T-helper 17 cell (primary cell): ENCODE results near the gene DUOX1. TPM values are rescaled to one million over a fixed set of nuclear protein-coding genes. Genes with fewer than 3 reads are reported as not detected.
"Not testable (repeated sequence)": the region's sequence is repeated elsewhere in the genome, so short reads cannot be mapped to it uniquely, and the experiment has no call there.

Experiments
- ATAC-seq: fragments of 150-1000 bp; cut with Tn5 transposase; 2 replicates; pipeline ENCODE4 v1.10.0; 2021; ENCODE audit warnings: mild to moderate bottlenecking, moderate library complexity
- DNase-seq, 3 donors: peaks; one replicate each; pipeline versions ENCODE4 v3.0.0 to v3.0.0-alpha.2; 2020 to 2021
- H3K9me3 ChIP-seq: one replicate; pipeline ENCODE4 v1.7.0; 2013; ENCODE audit warnings: low read length, mild to moderate bottlenecking; ENCODE audit not compliant: control insufficient read depth, poor library complexity, severe bottlenecking
- H3K27ac Mint-ChIP-seq: one replicate; pipeline ENCODE4 v1.8.0; 2022; ENCODE audit warnings: mild to moderate bottlenecking, moderate library complexity, mixed read lengths
- H3K27me3 Mint-ChIP-seq: one replicate; pipeline ENCODE4 v1.8.0; 2022; ENCODE audit warnings: mixed read lengths
- H3K36me3 Mint-ChIP-seq: one replicate; pipeline ENCODE4 v1.8.0; 2022; ENCODE audit warnings: low read depth, mixed read lengths
- H3K4me1 Mint-ChIP-seq: one replicate; pipeline ENCODE4 v1.8.0; 2022; ENCODE audit warnings: mild to moderate bottlenecking, mixed read lengths
- H3K4me3 Mint-ChIP-seq: one replicate; pipeline ENCODE4 v1.8.0; 2022; ENCODE audit warnings: mild to moderate bottlenecking, moderate library complexity, mixed read lengths
- total RNA-seq, 4 donors: library from RNA in 2 of 4; stranded (reverse) in 2 of 4; gene quantifications; one replicate each; pipeline ENCODE4 v1.2.3 and lab custom pipeline; 2022 to 2026

Gene DUOX1
- total RNA-seq, 2 donors from 2014 or later, result 0.42 TPM; not detected in 1

GRCh38 chr15:45134682-45135604 lies 5.1 kb downstream of the DUOX1 start:
- H3K9me3 ChIP-seq, result no peaks in the 10 kb centered on the region
- Mint-ChIP-seq H3K27me3 (peaks cover 64% of the 10 kb centered on the region), H3K4me3 (peak overlapping the region; percentile 73), H3K36me3 (peaks cover 5% of the 10 kb centered on the region), H3K27ac (no peak overlapping the region), H3K4me1 (peaks cover 7% of the 10 kb centered on the region)
- ATAC-seq, result peak; percentile 71
- no peak for DNase-seq

- H3K4me3 Mint-ChIP-seq, H3K27ac Mint-ChIP-seq, ATAC-seq, H3K9me3 ChIP-seq, H3K4me1 Mint-ChIP-seq, H3K36me3 Mint-ChIP-seq, DNase-seq: not testable (repeated sequence)
- peaks cover 57% of the 10 kb centered on the region for H3K27me3 Mint-ChIP-seq
Observed at GRCh38 chr15:45135705-45136377, 6.0 kb downstream of the DUOX1 start.

GRCh38 chr15:45136378-45136764 lies 6.6 kb downstream of the DUOX1 start:
- H3K9me3 ChIP-seq, result no peaks in the 10 kb centered on the region
- H3K27ac Mint-ChIP-seq, result no peak overlapping the region
- peak overlapping the region; percentile 39 for H3K4me3 Mint-ChIP-seq
- peaks cover 3% of the 10 kb centered on the region for H3K36me3 Mint-ChIP-seq
- DNase-seq, result no peak
- H3K4me1 Mint-ChIP-seq, result peaks cover 7% of the 10 kb centered on the region
- ATAC-seq, result no peak
- H3K27me3 Mint-ChIP-seq, result peaks cover 52% of the 10 kb centered on the region

- H3K27me3 Mint-ChIP-seq, result peaks cover 43% of the 10 kb centered on the region
- H3K27ac Mint-ChIP-seq, result no peak overlapping the region
- H3K9me3 ChIP-seq, result no peaks in the 10 kb centered on the region
- DNase-seq (no peak), ATAC-seq (no peak)
- peaks cover 5% of the 10 kb centered on the region for H3K4me1 Mint-ChIP-seq
- peaks cover 3% of the 10 kb centered on the region for H3K36me3 Mint-ChIP-seq
- H3K4me3 Mint-ChIP-seq, result no peak overlapping the region
Observed at GRCh38 chr15:45137703-45138102, 7.9 kb downstream of the DUOX1 start.

GRCh38 chr15:45138814-45139765 lies 9.3 kb downstream of the DUOX1 start:
- Mint-ChIP-seq H3K36me3 (no peaks in the 10 kb centered on the region), H3K27ac (no peak overlapping the region), H3K27me3 (peaks cover 29% of the 10 kb centered on the region), H3K4me3 (no peak overlapping the region), H3K4me1 (peaks cover 5% of the 10 kb centered on the region)
- no peaks in the 10 kb centered on the region for H3K9me3 ChIP-seq
- ATAC-seq (no peak), DNase-seq (no peak)

- DNase-seq (no peak), ATAC-seq (no peak)
- no peak overlapping the region for H3K4me3 Mint-ChIP-seq
- H3K36me3 Mint-ChIP-seq, result no peaks in the 10 kb centered on the region
- H3K27me3 Mint-ChIP-seq, result peaks cover 25% of the 10 kb centered on the region
- no peak overlapping the region for H3K27ac Mint-ChIP-seq
- peaks cover 3% of the 10 kb centered on the region for H3K4me1 Mint-ChIP-seq
- no peaks in the 10 kb centered on the region for H3K9me3 ChIP-seq
Observed at GRCh38 chr15:45139770-45140169, 10.0 kb downstream of the DUOX1 start.

GRCh38 chr15:45140557-45141250 lies 10.9 kb downstream of the DUOX1 start:
- Mint-ChIP-seq H3K27ac (no peak overlapping the region), H3K4me3 (no peak overlapping the region), H3K36me3 (no peaks in the 10 kb centered on the region), H3K27me3 (peaks cover 25% of the 10 kb centered on the region), H3K4me1 (peaks cover 3% of the 10 kb centered on the region)
- ATAC-seq, result no peak
- DNase-seq, result no peak
- no peaks in the 10 kb centered on the region for H3K9me3 ChIP-seq

- no peaks in the 10 kb centered on the region for H3K9me3 ChIP-seq
- H3K27me3 Mint-ChIP-seq, result peaks cover 21% of the 10 kb centered on the region
- H3K4me3 Mint-ChIP-seq, result no peak overlapping the region
- no peaks in the 10 kb centered on the region for H3K36me3 Mint-ChIP-seq
- DNase-seq, result no peak
- no peak for ATAC-seq
- no peak overlapping the region for H3K27ac Mint-ChIP-seq
- H3K4me1 Mint-ChIP-seq, result peaks cover 5% of the 10 kb centered on the region
Observed at GRCh38 chr15:45141386-45141785, 11.6 kb downstream of the DUOX1 start.

- Mint-ChIP-seq H3K36me3 (no peaks in the 10 kb centered on the region), H3K27me3 (peaks cover 14% of the 10 kb centered on the region), H3K27ac (no peak overlapping the region), H3K4me3 (no peak overlapping the region), H3K4me1 (peaks cover 3% of the 10 kb centered on the region)
- no peak for ATAC-seq
- H3K9me3 ChIP-seq, result no peaks in the 10 kb centered on the region
- no peak for DNase-seq
Observed at GRCh38 chr15:45143056-45143455, 13.3 kb downstream of the DUOX1 start.

- Mint-ChIP-seq H3K36me3 (no peaks in the 10 kb centered on the region), H3K27ac (no peak overlapping the region), H3K27me3 (peaks cover 9% of the 10 kb centered on the region), H3K4me3 (no peak overlapping the region), H3K4me1 (peaks cover 3% of the 10 kb centered on the region)
- H3K9me3 ChIP-seq, result no peaks in the 10 kb centered on the region
- ATAC-seq (no peak), DNase-seq (no peak)
Observed at GRCh38 chr15:45143946-45144345, 14.2 kb downstream of the DUOX1 start.

- DNase-seq, result no peak
- Mint-ChIP-seq H3K27me3 (peaks cover 9% of the 10 kb centered on the region), H3K36me3 (no peaks in the 10 kb centered on the region), H3K4me3 (no peak overlapping the region), H3K27ac (no peak overlapping the region), H3K4me1 (peaks cover 3% of the 10 kb centered on the region)
- no peak for ATAC-seq
- no peaks in the 10 kb centered on the region for H3K9me3 ChIP-seq
Observed at GRCh38 chr15:45144775-45145174, 15.0 kb downstream of the DUOX1 start.

GRCh38 chr15:45146405-45146804 lies 16.6 kb downstream of the DUOX1 start:
- no peaks in the 10 kb centered on the region for H3K9me3 ChIP-seq
- Mint-ChIP-seq H3K36me3 (no peaks in the 10 kb centered on the region), H3K4me1 (peaks cover 3% of the 10 kb centered on the region)

More at GRCh38 chr15:45146405-45146804, 16.6 kb downstream of the DUOX1 start:
- no peak for ATAC-seq
- H3K27ac Mint-ChIP-seq, result no peak overlapping the region
- peaks cover 9% of the 10 kb centered on the region for H3K27me3 Mint-ChIP-seq
- no peak for DNase-seq
- no peak overlapping the region for H3K4me3 Mint-ChIP-seq
